Vagina (tissue), 2 donors: ENCODE measurements around the gene ZBTB21.

Source experiments
- CTCF ChIP-seq, 3 experiments: fragments of 450-650 bp in 2 of 3; fragments of 200-600 bp in 1 of 3; sonication (generic) in 1 of 3; IDR thresholded peaks; one replicate each; pipeline ENCODE4 v1.5.1; 2017 to 2019; ENCODE audit warnings: antibody characterized with exemption in 3 of 3, mild to moderate bottlenecking in 2 of 3, moderate library complexity in 2 of 3
- POLR2AphosphoS5 ChIP-seq, 2 donors: sonication (generic); formaldehyde crosslinking; IDR thresholded peaks; one replicate each; pipeline ENCODE4 v1.9.0; 2017; ENCODE audit warnings: antibody characterized with exemption in 2 of 2, mild to moderate bottlenecking in 2 of 2, low read depth in 1 of 2; ENCODE audit not compliant: insufficient read depth in 1 of 2

DNA sequence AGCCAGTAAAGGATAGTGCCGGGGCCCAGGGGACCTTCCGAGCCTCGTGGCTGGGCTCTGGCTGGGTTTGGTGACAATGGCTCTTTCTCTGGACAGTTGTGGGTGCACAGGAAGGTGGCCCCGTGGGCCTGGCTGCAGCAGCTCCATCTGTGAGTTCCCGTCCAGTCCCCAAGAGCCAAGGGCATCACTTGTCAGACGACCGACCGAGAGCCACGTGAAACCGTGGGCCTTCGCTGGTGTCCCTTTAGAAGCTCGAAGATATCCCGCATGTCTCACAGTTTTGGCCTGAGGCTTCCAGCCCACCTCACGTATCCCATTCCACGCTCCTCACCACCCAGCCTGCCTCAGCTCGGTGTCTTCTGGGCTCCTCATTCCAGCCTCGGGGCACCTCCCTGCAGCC is 33.8 kb upstream of the ZBTB21 start:
- TF ChIP-seq CTCF (IDR thresholded peaks at IDR 0.05) (no peak), POLR2AphosphoS5 (IDR thresholded peaks at IDR 0.05; ENCODE audit: insufficient read depth in 1 of 2, low read depth in 1 of 2) (no peak)
